Natural killer cell (primary cell): Measurements from ENCODE around the gene UGT2B15. TPM values are rescaled to one million over a fixed set of nuclear protein-coding genes. Genes with fewer than 3 reads are reported as not detected.

Experiments
- ATAC-seq, 3 donors: fragments of 150-1000 bp in 2 of 3; fragments of 200-7000 bp in 1 of 3; cut with Tn5 transposase; 1 replicate in 1 of 3; 2 replicates in 2 of 3; pipeline ENCODE4 v1.10.0; 2021; ENCODE audit warnings: mild to moderate bottlenecking in 2 of 3, moderate library complexity in 2 of 3
- DNase-seq, 2 donors: peaks; one replicate each; pipeline versions ENCODE4 v3.0.0 to v3.0.0-alpha.2; 2013 to 2021; ENCODE audit warnings: mixed read lengths in 1 of 2
- H3K27ac ChIP-seq: one replicate; pipeline ENCODE4 v1.5.1; 2013; ENCODE audit warnings: mild to moderate bottlenecking, low read length
- H3K27me3 ChIP-seq: one replicate; pipeline ENCODE4 v1.6.1; 2013; ENCODE audit warnings: low read length; ENCODE audit not compliant: control insufficient read depth, insufficient read depth
- H3K36me3 ChIP-seq: one replicate; pipeline ENCODE4 v1.6.1; 2013; ENCODE audit warnings: low read length; ENCODE audit not compliant: control insufficient read depth, insufficient read depth
- H3K4me1 ChIP-seq: one replicate; pipeline ENCODE4 v1.6.1; 2013; ENCODE audit warnings: low read length; ENCODE audit not compliant: control insufficient read depth, insufficient read depth
- H3K4me3 ChIP-seq: one replicate; pipeline ENCODE4 v1.5.1; 2013; ENCODE audit warnings: low read length
- H3K9me3 ChIP-seq: one replicate; pipeline ENCODE4 v1.6.1; 2013; ENCODE audit warnings: low read length; ENCODE audit not compliant: control insufficient read depth, insufficient read depth
- H3K27ac Mint-ChIP-seq, 2 donors: one replicate each; pipeline ENCODE4 v1.8.0; 2022; ENCODE audit warnings: mild to moderate bottlenecking in 2 of 2, mixed read lengths in 2 of 2, moderate library complexity in 1 of 2
- H3K27me3 Mint-ChIP-seq, 2 donors: one replicate each; pipeline ENCODE4 v1.8.0; 2022; ENCODE audit warnings: low read depth in 2 of 2, mixed read lengths in 2 of 2
- H3K36me3 Mint-ChIP-seq: one replicate; pipeline ENCODE4 v1.8.0; 2022; ENCODE audit warnings: mixed read lengths
- H3K4me1 Mint-ChIP-seq, 2 donors: one replicate each; pipeline ENCODE4 v1.8.0; 2022; ENCODE audit warnings: mixed read lengths in 2 of 2
- H3K4me3 Mint-ChIP-seq: one replicate; pipeline ENCODE4 v1.8.0; 2022; ENCODE audit warnings: mild to moderate bottlenecking, moderate library complexity, mixed read lengths
- H3K9me3 Mint-ChIP-seq, 2 donors: one replicate each; pipeline ENCODE4 v1.8.0; 2022; ENCODE audit warnings: mixed read lengths in 2 of 2
- CTCF ChIP-seq: fragments of 200-600 bp; IDR thresholded peaks from one replicate; pipeline ENCODE4 v1.8.0; 2022; ENCODE audit warnings: antibody characterized with exemption
- WGBS: methylation state at CpG from one replicate; pipeline ENCODE4 v1.1.7; 2013; ENCODE audit warnings: missing lambda C conversion rate; ENCODE audit not compliant: insufficient coverage; 5-methylcytosine and 5-hydroxymethylcytosine counted together
- intact Hi-C: fragments of 100-400 bp; cut with micrococcal nuclease; formaldehyde crosslinking; loops from one replicate; pipeline ENCODE4 v1.14.2; 2022
- total RNA-seq, 4 donors: library from RNA; stranded (reverse); fragments of 120-200 nt in 1 of 4; gene quantifications; one replicate each; pipeline versions ENCODE4 v1.2.3 to v1.2.4, GENCODE V29; 2013 to 2022

Gene UGT2B15
- total RNA-seq, 3 donors from 2014 or later (not counting 1 experiment from before 2014, with no cell fraction given), result not detected

DNA sequence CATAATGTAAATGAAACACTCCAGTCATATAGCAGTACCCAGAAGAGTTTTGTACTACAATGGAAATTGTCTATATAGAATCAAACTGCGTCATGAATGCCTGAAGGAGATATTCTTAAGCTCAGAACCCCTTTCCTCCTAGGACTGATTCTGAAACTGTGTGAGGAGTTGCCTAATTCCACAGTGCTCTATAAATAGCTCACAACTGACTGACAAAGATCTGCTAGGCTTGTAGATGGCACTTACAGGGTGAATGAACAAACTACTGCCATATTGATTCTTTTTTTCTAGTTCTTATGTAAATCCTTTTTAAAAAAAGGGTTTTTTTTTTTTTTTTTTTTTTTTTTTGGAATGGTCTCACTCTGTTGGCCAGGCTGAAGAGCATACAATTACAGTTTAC lies 64.2 kb downstream of the UGT2B15 start:
- Histone ChIP-seq H3K4me3 (no peak overlapping the region), H3K4me1 (no peaks in the 10 kb centered on the region), H3K9me3 (no peaks in the 10 kb centered on the region), H3K27ac (no peak overlapping the region), H3K36me3 (no peaks in the 10 kb centered on the region), H3K27me3 (no peaks in the 10 kb centered on the region)
- Mint-ChIP-seq H3K27me3 (no peaks in the 10 kb centered on the region), H3K9me3 (peaks cover 9 to 12% of the 10 kb centered on the region in 2 donors), H3K36me3 (no peaks in the 10 kb centered on the region), H3K27ac (no peak overlapping the region), H3K4me1 (no peaks in the 10 kb centered on the region), H3K4me3 (no peak overlapping the region)
- intact Hi-C loops, result no loop called here
- TF ChIP-seq CTCF, result no peak
- ATAC-seq, result no peak
- DNase-seq, result no peak
- WGBS, result no CpG with 5 or more reads among the region's 1 CpG

DNA sequence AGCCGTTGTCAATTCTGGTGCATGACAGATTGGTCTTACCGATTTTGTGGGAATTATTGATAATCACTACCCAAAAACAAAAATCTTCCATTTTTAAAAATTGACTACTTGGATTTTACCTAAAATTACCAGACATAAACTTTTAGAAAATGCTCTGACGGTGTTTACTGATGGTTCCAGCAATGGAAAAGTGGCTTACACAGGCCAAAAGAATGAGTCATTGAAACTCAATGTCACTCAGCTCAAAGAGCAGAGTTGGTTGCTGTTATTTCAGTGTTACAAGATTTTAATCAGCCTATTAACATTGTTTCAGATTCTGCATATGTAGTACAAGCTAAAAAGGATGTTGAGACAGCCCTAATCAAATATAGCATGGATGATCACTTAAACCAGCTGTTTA lies 71.3 kb downstream of the UGT2B15 start:
- no peak for ATAC-seq
- intact Hi-C loops, result no loop called here
- whole genome bisulfite sequencing, result 78% methylated on average over 3 of the region's 3 CpGs
- Mint-ChIP-seq H3K27ac (no peak overlapping the region), H3K4me1 (no peaks in the 10 kb centered on the region), H3K4me3 (no peak overlapping the region), H3K36me3 (no peaks in the 10 kb centered on the region), H3K27me3 (no peaks in the 10 kb centered on the region), H3K9me3 (peaks cover 10 to 11% of the 10 kb centered on the region in 2 donors)
- TF ChIP-seq CTCF, result no peak
- no peak for DNase-seq
- Histone ChIP-seq H3K27me3 (no peaks in the 10 kb centered on the region), H3K36me3 (no peaks in the 10 kb centered on the region), H3K9me3 (no peaks in the 10 kb centered on the region), H3K4me3 (no peak overlapping the region), H3K4me1 (no peaks in the 10 kb centered on the region), H3K27ac (no peak overlapping the region)

GRCh38 chr4:68597482-68597881 lies 73.0 kb downstream of the UGT2B15 start:
- WGBS, result 85% methylated on average over 2 of the region's 2 CpGs

More at GRCh38 chr4:68597482-68597881, 73.0 kb downstream of the UGT2B15 start:
- TF ChIP-seq CTCF, result no peak
- Mint-ChIP-seq H3K4me3 (no peak overlapping the region), H3K4me1 (no peaks in the 10 kb centered on the region), H3K36me3 (no peaks in the 10 kb centered on the region), H3K9me3 (peaks cover 9 to 12% of the 10 kb centered on the region in 2 donors), H3K27me3 (no peaks in the 10 kb centered on the region), H3K27ac (no peak overlapping the region)
- H3K9me3 ChIP-seq, result no peaks in the 10 kb centered on the region
- H3K36me3 ChIP-seq, result no peaks in the 10 kb centered on the region
- no peak overlapping the region for H3K27ac ChIP-seq
- no peak overlapping the region for H3K4me3 ChIP-seq
- no peaks in the 10 kb centered on the region for H3K27me3 ChIP-seq
- no peaks in the 10 kb centered on the region for H3K4me1 ChIP-seq
- ATAC-seq, result no peak
- no peak for DNase-seq
- intact Hi-C loops, result no loop called here

Other genes with a start within 250 kb of the UGT2B15 start
- not detected for gene TMPRSS11E, start 223.2 kb downstream of the UGT2B15 start, total RNA-seq
- under 1 TPM in 1 of 3 donors, not detected in 2; 0.28 TPM for gene UGT2B17, start 94.3 kb downstream of the UGT2B15 start, total RNA-seq
- not detected for gene UGT2B10, start 145.3 kb upstream of the UGT2B15 start, total RNA-seq